A549 (cell line): Measurements from ENCODE around the gene TRAPPC10. TPM values are rescaled to one million over a fixed set of nuclear protein-coding genes. Genes with fewer than 3 reads are reported as not detected.

Experiments used
- ATAC-seq, 2 experiments: fragments of 200-7000 bp in 1 of 2; fragments of >200 bp in 1 of 2; cut with Nextera tagmentation in 1 of 2; cut with Tn5 transposase in 1 of 2; 3 replicates each; pipeline versions ENCODE4 v1.8.0 to v1.9.1; 2018 to 2020; ENCODE audit warnings: mild to moderate bottlenecking in 1 of 2, moderate library complexity in 1 of 2
- CTCF ChIA-PET: fragments of 300-600 bp; sonication (Branson Sonifier 250); formaldehyde crosslinking; extraction: SDS; loops from one replicate; lab custom pipeline; 2021; ENCODE audit warnings: antibody characterized with exemption, inconsistent platforms; lab: Yijun Ruan, JAX
- POLR2A ChIA-PET: fragments of 350-600 bp; formaldehyde crosslinking; extraction: SDS; loops from one replicate; lab custom pipeline; 2021; ENCODE audit warnings: antibody characterized with exemption, inconsistent platforms; lab: Yijun Ruan, JAX
- DNase-seq, 2 experiments: peaks; one replicate each; pipeline versions ENCODE4 v3.0.0 to v3.0.0-alpha.2; 2011 to 2016; ENCODE audit warnings: low read depth in 1 of 2, low spot score in 1 of 2
- FAIRE-seq: peaks from 2 replicates; lab custom pipeline; 2011; peaks lifted over from hg19 to GRCh38; lab: Jason Lieb, UNC
- H3K27ac ChIP-seq, 2 experiments: fragments of >200 bp; sonication (Bioruptor Twin); formaldehyde crosslinking; 3 replicates each; pipeline ENCODE4 v1.5.1; 2016 to 2017
- H3K4me1 ChIP-seq: fragments of >200 bp; sonication (Bioruptor Twin); formaldehyde crosslinking; 3 replicates; pipeline ENCODE4 v1.6.1; 2016
- H3K4me2 ChIP-seq: fragments of >200 bp; sonication (Bioruptor Twin); formaldehyde crosslinking; 3 replicates; pipeline ENCODE4 v1.6.1; 2016
- H3K4me3 ChIP-seq: fragments of >200 bp; sonication (Bioruptor Twin); formaldehyde crosslinking; 3 replicates; pipeline ENCODE4 v1.5.1; 2016
- H3K9me3 ChIP-seq: fragments of >200 bp; sonication (Bioruptor Twin); formaldehyde crosslinking; 3 replicates; pipeline ENCODE4 v1.6.1; 2016
- ATOH8 ChIP-seq: fragments of 250-450 bp; sonication (Bioruptor Pico); IDR thresholded peaks from 2 replicates; pipeline ENCODE4 v1.5.0; 2020; ENCODE audit warnings: low read depth, mild to moderate bottlenecking, moderate library complexity
- BHLHE40 ChIP-seq: IDR thresholded peaks from 2 replicates; pipeline ENCODE4 v1.6.1; 2012; ENCODE audit warnings: low read depth, low read length, inconsistent platforms
- CHD2 ChIP-seq: fragments of 150-350 bp; IDR thresholded peaks from 2 replicates; pipeline ENCODE4 v1.6.1; 2014; ENCODE audit warnings: low read length; ENCODE audit not compliant: partially characterized antibody
- CHD4 ChIP-seq: fragments of 200-600 bp; sonication (generic); IDR thresholded peaks from 2 replicates; pipeline ENCODE4 v1.6.1; 2016; ENCODE audit warnings: antibody characterized with exemption, mild to moderate bottlenecking, borderline replicate concordance
- E2F6 ChIP-seq: IDR thresholded peaks from 2 replicates; pipeline ENCODE4 v1.6.1; 2012; ENCODE audit warnings: low read depth, borderline replicate concordance
- EHF ChIP-seq: fragments of 250-450 bp; sonication (Bioruptor Pico); IDR thresholded peaks from 2 replicates; pipeline ENCODE4 v1.5.0; 2020; ENCODE audit warnings: mild to moderate bottlenecking
- EHMT2 ChIP-seq: fragments of 200-600 bp; sonication (generic); IDR thresholded peaks from 2 replicates; pipeline ENCODE4 v1.6.1; 2016; ENCODE audit warnings: antibody characterized with exemption, low read depth, mild to moderate bottlenecking, moderate library complexity
- GATA3 ChIP-seq: IDR thresholded peaks from 2 replicates; pipeline ENCODE4 v1.6.1; 2012; ENCODE audit warnings: borderline replicate concordance
- HDAC2 ChIP-seq: fragments of 200-600 bp; sonication (generic); IDR thresholded peaks from 2 replicates; pipeline ENCODE4 v1.6.1; 2016
- HES2 ChIP-seq: fragments of >200 bp; sonication (Bioruptor Twin); formaldehyde crosslinking; IDR thresholded peaks from 2 replicates; pipeline ENCODE4 v1.6.1; 2016
- KDM1A ChIP-seq: fragments of 200-600 bp; sonication (generic); IDR thresholded peaks from 2 replicates; pipeline ENCODE4 v1.6.1; 2016; ENCODE audit warnings: low read depth, mild to moderate bottlenecking
- KDM5A ChIP-seq: fragments of 200-600 bp; sonication (generic); IDR thresholded peaks from 2 replicates; pipeline ENCODE4 v1.6.1; 2016; ENCODE audit warnings: antibody characterized with exemption, mild to moderate bottlenecking
- MAFK ChIP-seq: fragments of 450-650 bp; IDR thresholded peaks from 2 replicates; pipeline ENCODE4 v1.6.1; 2014; ENCODE audit not compliant: partially characterized antibody
- NFE2L2 ChIP-seq: fragments of 150-350 bp; conservative IDR thresholded peaks from 2 replicates; pipeline ENCODE4 v1.6.1; 2014; ENCODE audit warnings: low read length
- NPAS2 ChIP-seq: fragments of 250-450 bp; sonication (Bioruptor Pico); IDR thresholded peaks from 2 replicates; pipeline ENCODE4 v1.8.0; 2022; ENCODE audit warnings: mild to moderate bottlenecking, moderate library complexity, borderline replicate concordance
- NR3C1 ChIP-seq: fragments of >200 bp; sonication (Bioruptor Twin); formaldehyde crosslinking; IDR thresholded peaks from 3 replicates; pipeline ENCODE4 v1.6.1; 2017
- PHF8 ChIP-seq: fragments of 200-600 bp; sonication (generic); IDR thresholded peaks from 2 replicates; pipeline ENCODE4 v1.6.1; 2016; ENCODE audit warnings: low read depth, mild to moderate bottlenecking, antibody characterized with exemption, moderate library complexity, borderline replicate concordance
- POLR2AphosphoS2 ChIP-seq: conservative IDR thresholded peaks from 2 replicates; pipeline ENCODE4 v1.6.1; 2012; ENCODE audit warnings: low read length, improper control_type of control experiment, inconsistent platforms
- RARB ChIP-seq: fragments of 250-450 bp; sonication (Bioruptor Pico); IDR thresholded peaks from 2 replicates; pipeline ENCODE4 v1.8.0; 2021; ENCODE audit warnings: mild to moderate bottlenecking, moderate library complexity
- RFX5 ChIP-seq: fragments of 450-650 bp; IDR thresholded peaks from 2 replicates; pipeline ENCODE4 v1.7.1; 2014; ENCODE audit warnings: antibody characterized with exemption, mild to moderate bottlenecking, moderate library complexity
- SMC3 ChIP-seq: fragments of >200 bp; sonication (Bioruptor Twin); formaldehyde crosslinking; IDR thresholded peaks from 3 replicates; pipeline ENCODE4 v1.6.1; 2018; ENCODE audit warnings: inconsistent platforms
- TP53 ChIP-seq: fragments of 250-450 bp; sonication (Bioruptor Pico); IDR thresholded peaks from 2 replicates; pipeline ENCODE4 v1.5.0; 2021; ENCODE audit warnings: mild to moderate bottlenecking, moderate library complexity
- USF2 ChIP-seq: fragments of 450-650 bp; IDR thresholded peaks from 2 replicates; pipeline ENCODE4 v1.6.1; 2014; ENCODE audit warnings: antibody characterized with exemption
- ZC3H11A ChIP-seq: fragments of 450-650 bp; IDR thresholded peaks from 2 replicates; pipeline ENCODE4 v1.6.1; 2014; ENCODE audit warnings: antibody characterized with exemption, mild to moderate bottlenecking
- ZNF302 ChIP-seq: fragments of 250-450 bp; sonication (Bioruptor Pico); IDR thresholded peaks from 2 replicates; pipeline ENCODE4 v1.9.0; 2021; ENCODE audit warnings: inconsistent platforms, mild to moderate bottlenecking, moderate library complexity
- ZSCAN20 ChIP-seq: fragments of 250-450 bp; sonication (Bioruptor Pico); IDR thresholded peaks from 2 replicates; pipeline ENCODE4 v1.8.0; 2022; ENCODE audit warnings: mild to moderate bottlenecking, moderate library complexity
- WGBS: methylation state at CpG from one replicate; pipeline ENCODE4 v1.1.6; 2017; ENCODE audit errors: missing lambda C conversion rate; 5-methylcytosine and 5-hydroxymethylcytosine counted together
- polyA plus RNA-seq, 4 experiments: library from polyadenylated mRNA; depleted of rRNA in 3 of 4; stranded (reverse); fragments of >200 nt; fragmentation: RNase III in 1 of 4; extraction: RNeasy Plus Mini Kit Qiagen cat#74134 plus additional on column Dnase treatment in 1 of 4; gene quantifications; 2 replicates in 3 of 4; 3 replicates in 1 of 4; pipeline ENCODE4 v1.2.3, GENCODE V29; 2011 to 2017

Gene TRAPPC10
- polyA plus RNA-seq, 2 of the 4 experiments (the other 2 are of a cell fraction), result 11.8 to 27.7 TPM

- DNase-seq (no peak), ATAC-seq (peak in 1 of 2 experiments; percentile 49; a peak in 2 of 6 replicates), FAIRE-seq (no peak)
- WGBS, result 86% methylated on average over 10 of the region's 10 CpGs
- no peak overlapping the region for H3K4me3 ChIP-seq
- TF ChIP-seq ATOH8 (CRISPR knock-in tag) (no peak), ZC3H11A (no peak), E2F6 (no peak), BHLHE40 (no peak), NR3C1 (no peak)
- peaks cover 13% of the 10 kb centered on the region; the same call in 2 of the 3 replicates for H3K4me1 ChIP-seq
- no peak overlapping the region for H3K27ac ChIP-seq
- no peak overlapping the region for H3K4me2 ChIP-seq
- no peaks in the 10 kb centered on the region for H3K9me3 ChIP-seq
- ChIA-PET POLR2A (no interaction called here), CTCF (interaction anchor here (1.3 kb wide), 1 partner anchor 38 kb away, joined by 3 read pairs; no protein-coding TSS in a partner anchor)
Measured at GRCh38 chr21:44018813-44019567, 6.9 kb downstream of the TRAPPC10 start.

- FAIRE-seq, result no peak
- WGBS, result 97% methylated on average over 8 of the region's 8 CpGs
- no peak overlapping the region for H3K4me3 ChIP-seq
- ATAC-seq, result no peak
- CTCF ChIA-PET, result interaction anchor here (1.3 kb wide), 1 partner anchor 39 kb away, joined by 3 read pairs; no protein-coding TSS in a partner anchor
- no peak overlapping the region for H3K4me2 ChIP-seq
- H3K9me3 ChIP-seq, result no peaks in the 10 kb centered on the region
- H3K4me1 ChIP-seq, result peaks cover 7% of the 10 kb centered on the region; the same call in 2 of the 3 replicates
- H3K27ac ChIP-seq, result no peak overlapping the region
- DNase-seq, result no peak
- no peak for TF ChIP-seq NPAS2 (CRISPR knock-in tag)
- TF ChIP-seq TP53 (CRISPR knock-in tag), result no peak
- TF ChIP-seq MAFK, result no peak
- no peak for TF ChIP-seq KDM5A
- no peak for TF ChIP-seq SMC3
- TF ChIP-seq EHMT2, result no peak
- TF ChIP-seq RFX5, result no peak
- no peak for TF ChIP-seq ZSCAN20 (CRISPR knock-in tag)
- TF ChIP-seq BHLHE40, result no peak
- TF ChIP-seq USF2, result no peak
- TF ChIP-seq POLR2AphosphoS2, result no peak
- POLR2A ChIA-PET, result no interaction called here
Measured at GRCh38 chr21:44019568-44019958, 7.5 kb downstream of the TRAPPC10 start.

- no peak overlapping the region for H3K4me2 ChIP-seq
- H3K27ac ChIP-seq, result no peak overlapping the region
- H3K4me1 ChIP-seq, result peaks cover 9% of the 10 kb centered on the region; the same call in 1 of the 3 replicates
- POLR2A ChIA-PET, result interaction anchor here (0.9 kb wide), 1 partner anchor 9 kb away, joined by 6 read pairs; the partner anchor contains the start of gene TRAPPC10
- CTCF ChIA-PET, result interaction anchor here (0.8 kb wide), 1 partner anchor 10 kb away, joined by 3 read pairs; no protein-coding TSS in a partner anchor
- H3K9me3 ChIP-seq, result no peaks in the 10 kb centered on the region
- FAIRE-seq (no peak), ATAC-seq (no peak), DNase-seq (no peak)
- WGBS, result 95% methylated on average over 4 of the region's 4 CpGs
- TF ChIP-seq GATA3 (no peak), ZNF302 (no peak), MAFK (no peak), RARB (CRISPR knock-in tag) (no peak), CHD2 (no peak), HDAC2 (no peak), PHF8 (no peak), NFE2L2 (no peak), ZC3H11A (no peak), CHD4 (no peak), EHMT2 (no peak), EHF (CRISPR knock-in tag) (no peak), HES2 (no peak), KDM1A (no peak)
- no peak overlapping the region for H3K4me3 ChIP-seq
Measured at GRCh38 chr21:44020551-44020950, 8.4 kb downstream of the TRAPPC10 start.
